Measurements from ENCODE around the gene LRIT1. TPM values are rescaled to one million over a fixed set of nuclear protein-coding genes. Genes with fewer than 3 reads are reported as not detected.

LRIT1 gene
- total RNA-seq, 6 experiments from 2014 or later, result not detected

DNA sequence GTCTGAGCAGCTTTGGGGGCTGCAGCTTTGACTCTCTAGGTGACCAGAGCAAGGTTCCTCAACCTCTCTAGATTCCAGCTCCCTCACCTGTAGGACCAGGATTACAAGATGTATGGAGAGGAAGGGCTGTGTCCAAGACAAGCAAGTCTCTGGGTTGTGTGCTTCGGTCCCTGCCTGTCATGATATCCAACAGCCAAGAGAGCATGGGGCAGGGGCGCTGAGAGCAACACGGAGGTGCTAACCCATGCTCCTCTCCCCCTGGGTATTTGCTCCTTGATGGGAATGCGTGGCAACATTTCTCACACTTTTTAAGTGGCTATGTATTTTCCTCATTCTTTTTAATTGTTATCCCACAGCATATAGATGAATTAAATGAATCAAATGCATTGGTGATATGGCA is 36.7 kb downstream of the LRIT1 start:
- H3K36me3 ChIP-seq, result no peaks in the 10 kb centered on the region
- intact Hi-C loops (cut with DNase I), result no loop called here
- WGBS (ENCODE audit: insufficient coverage, low coverage, low lambda C conversion rate, missing lambda C conversion rate), result 85% methylated on average over 4 of the region's 4 CpGs
- no peaks in the 10 kb centered on the region for H3K4me1 ChIP-seq
- ATAC-seq, result no peak
- no peak overlapping the region for H3K27ac ChIP-seq
- TF ChIP-seq POLR2A (IDR thresholded peaks at IDR 0.05) (no peak), CTCF (IDR thresholded peaks at IDR 0.05) (no peak)
- DNase-seq, result no peak
- no peak overlapping the region for H3K4me3 ChIP-seq
- no peaks in the 10 kb centered on the region for H3K27me3 ChIP-seq
- H3K9me3 ChIP-seq, result no peaks in the 10 kb centered on the region

GRCh38 chr10:84204122-84204521 is 37.2 kb downstream of the LRIT1 start:
- WGBS (ENCODE audit: insufficient coverage, low coverage, low lambda C conversion rate, missing lambda C conversion rate), result no CpG with 5 or more reads among the region's 4 CpGs
- Histone ChIP-seq H3K27me3 (no peaks in the 10 kb centered on the region), H3K36me3 (no peaks in the 10 kb centered on the region), H3K9me3 (no peaks in the 10 kb centered on the region), H3K4me1 (no peaks in the 10 kb centered on the region), H3K27ac (no peak overlapping the region), H3K4me3 (no peak overlapping the region)
- DNase-seq (no peak), ATAC-seq (peak in 3 of 4 donors; percentile 18 to 20 (median 19))
- intact Hi-C loops (cut with DNase I), result no loop called here
- TF ChIP-seq POLR2A (IDR thresholded peaks at IDR 0.05) (no peak), CTCF (IDR thresholded peaks at IDR 0.05) (peak in 1 of 4 donors; percentile 29)

DNA sequence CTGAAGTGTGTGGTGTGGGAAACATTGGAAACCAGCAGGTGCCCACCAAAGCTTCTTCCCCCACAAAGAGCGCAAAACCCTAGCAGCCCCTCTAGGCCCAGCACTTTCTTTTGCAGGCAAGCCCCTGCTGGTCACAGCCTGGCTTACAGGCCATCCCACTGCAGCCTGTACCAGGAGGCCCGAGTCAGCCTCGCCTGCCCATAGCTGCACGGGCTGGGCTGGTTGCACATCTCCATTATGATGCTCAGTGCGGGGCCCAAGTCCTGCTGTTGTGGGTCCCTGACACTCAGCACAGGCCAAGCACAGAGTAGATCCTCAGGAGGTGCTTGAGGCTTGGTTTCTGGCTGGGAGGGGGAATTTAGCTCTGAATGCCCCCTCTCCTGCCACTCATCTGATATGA is 39.0 kb downstream of the LRIT1 start:
- no peaks in the 10 kb centered on the region for H3K9me3 ChIP-seq
- H3K27ac ChIP-seq, result no peak overlapping the region
- DNase-seq (no peak), ATAC-seq (no peak)
- H3K36me3 ChIP-seq, result no peaks in the 10 kb centered on the region
- intact Hi-C loops (cut with DNase I), result no loop called here
- H3K4me1 ChIP-seq, result no peaks in the 10 kb centered on the region
- 80% methylated on average over 3 of the region's 5 CpGs for WGBS (ENCODE audit: insufficient coverage, low coverage, low lambda C conversion rate, missing lambda C conversion rate)
- H3K27me3 ChIP-seq, result no peaks in the 10 kb centered on the region
- H3K4me3 ChIP-seq, result no peak overlapping the region
- TF ChIP-seq CTCF (IDR thresholded peaks at IDR 0.05) (no peak), POLR2A (IDR thresholded peaks at IDR 0.05) (no peak)

DNA sequence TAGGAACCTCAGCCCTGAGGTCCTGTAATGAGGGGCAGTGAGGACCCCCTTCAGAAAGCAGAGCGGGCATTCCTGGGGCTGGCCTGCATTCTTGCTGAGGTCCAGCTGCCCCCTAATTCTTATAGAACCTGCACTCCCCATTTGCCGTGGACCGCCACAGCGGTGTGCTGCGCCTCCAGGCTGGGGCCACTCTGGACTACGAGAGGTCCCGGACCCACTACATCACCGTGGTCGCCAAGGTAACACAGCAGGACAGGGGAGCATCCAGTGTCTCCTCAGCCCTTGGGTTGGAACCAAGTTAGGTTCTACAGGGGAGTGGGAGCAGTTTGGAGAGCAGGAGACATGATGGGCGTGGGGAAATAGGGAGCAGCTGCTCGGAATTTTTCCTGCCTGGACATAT is 39.7 kb downstream of the LRIT1 start:
- intact Hi-C loops (cut with DNase I), result no loop called here
- Histone ChIP-seq H3K27ac (no peak overlapping the region), H3K4me3 (no peak overlapping the region), H3K4me1 (no peaks in the 10 kb centered on the region), H3K9me3 (no peaks in the 10 kb centered on the region), H3K36me3 (no peaks in the 10 kb centered on the region), H3K27me3 (no peaks in the 10 kb centered on the region)
- no peak for DNase-seq
- WGBS (ENCODE audit: insufficient coverage, low coverage, low lambda C conversion rate, missing lambda C conversion rate), result 79% methylated on average over 9 of the region's 11 CpGs
- no peak for ATAC-seq
- TF ChIP-seq CTCF (IDR thresholded peaks at IDR 0.05), result no peak
- TF ChIP-seq POLR2A (IDR thresholded peaks at IDR 0.05), result no peak

- intact Hi-C loops (cut with DNase I), result no loop called here
- Histone ChIP-seq H3K36me3 (no peaks in the 10 kb centered on the region), H3K27me3 (no peaks in the 10 kb centered on the region), H3K4me1 (no peaks in the 10 kb centered on the region), H3K4me3 (no peak overlapping the region), H3K27ac (no peak overlapping the region), H3K9me3 (no peaks in the 10 kb centered on the region)
- DNase-seq (no peak), ATAC-seq (no peak)
- WGBS (ENCODE audit: insufficient coverage, low coverage, low lambda C conversion rate, missing lambda C conversion rate), result 14% methylated on average over 2 of the region's 6 CpGs
- TF ChIP-seq POLR2A (IDR thresholded peaks at IDR 0.05) (no peak), CTCF (IDR thresholded peaks at IDR 0.05) (no peak)
Observed at GRCh38 chr10:84201244-84201606, 40.1 kb downstream of the LRIT1 start.
